Keratinocyte (primary cell): ENCODE results near the gene TNFAIP2.

Experiments used
- CTCF ChIP-seq, 3 experiments: IDR thresholded peaks in 1 of 3; conservative IDR thresholded peaks in 1 of 3; optimal IDR thresholded peaks in 1 of 3; 2 replicates in 2 of 3; 3 replicates in 1 of 3; pipeline versions ENCODE3 to v1.5.1; 2011; ENCODE audit warnings: low read length in 3 of 3, mild to moderate bottlenecking in 3 of 3, moderate library complexity in 2 of 3, control low read depth in 1 of 3, inconsistent platforms in 1 of 3; ENCODE audit not compliant: insufficient read depth in 2 of 3; ENCODE audit errors: extremely low read depth in 1 of 3
- EZH2 ChIP-seq: IDR thresholded peaks from one replicate; pipeline ENCODE4 v1.6.1; 2012; ENCODE audit warnings: inconsistent platforms, mild to moderate bottlenecking, low read length, moderate library complexity

DNA sequence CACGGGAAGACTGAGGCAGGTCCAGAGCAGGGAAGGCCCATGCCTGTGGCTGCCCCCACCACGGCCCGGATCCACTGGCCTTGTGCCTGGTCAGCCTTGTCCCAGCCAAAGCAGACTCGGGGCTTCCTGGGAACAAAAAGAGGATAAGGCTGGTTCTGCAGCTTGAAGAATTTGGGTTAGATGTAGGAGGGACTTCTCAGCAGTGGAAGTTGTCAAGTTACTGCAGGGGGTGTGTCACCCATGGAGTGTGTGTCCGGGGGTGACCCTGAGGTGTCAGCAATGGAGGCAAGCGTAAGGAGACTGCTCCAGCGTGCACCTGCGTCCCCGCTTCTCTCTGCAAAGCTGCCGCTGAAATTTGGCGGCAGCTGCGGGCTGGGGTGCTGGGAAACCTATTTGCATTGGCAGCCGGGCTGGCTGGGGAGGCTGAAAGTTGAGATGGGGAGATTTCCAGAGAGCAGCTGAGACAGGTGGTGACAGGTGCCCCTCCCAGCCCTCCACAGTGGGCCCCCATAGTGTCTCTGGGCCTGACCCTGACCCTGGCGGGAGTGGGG, 12.5 kb upstream of the TNFAIP2 start:
- TF ChIP-seq EZH2, result no peak
- no peak for TF ChIP-seq CTCF (optimal IDR thresholded peaks at IDR 0.05 in 1 of 3, IDR thresholded peaks at IDR 0.05 in 1 of 3, conservative IDR thresholded peaks at IDR 0.05 in 1 of 3; ENCODE audit: extremely low read depth in 1 of 3, insufficient read depth in 2 of 3, low read length in 3 of 3)
